Dedifferentiated amniotic fluid mesenchymal stem cell (primary cell): Measurements from ENCODE around the gene RPL35A.
A peak's percentile ranks its signal among the peaks of the same experiment; 100 is the strongest.
"Not testable (repeated sequence)": the region's sequence is repeated elsewhere in the genome, so short reads cannot be mapped to it uniquely, and the experiment has no call there.

Experiments used
- DNase-seq: peaks from one replicate; pipeline ENCODE4 v3.0.0-alpha.2; 2016; ENCODE audit errors: extremely low spot score

The RPL35A gene

DNA sequence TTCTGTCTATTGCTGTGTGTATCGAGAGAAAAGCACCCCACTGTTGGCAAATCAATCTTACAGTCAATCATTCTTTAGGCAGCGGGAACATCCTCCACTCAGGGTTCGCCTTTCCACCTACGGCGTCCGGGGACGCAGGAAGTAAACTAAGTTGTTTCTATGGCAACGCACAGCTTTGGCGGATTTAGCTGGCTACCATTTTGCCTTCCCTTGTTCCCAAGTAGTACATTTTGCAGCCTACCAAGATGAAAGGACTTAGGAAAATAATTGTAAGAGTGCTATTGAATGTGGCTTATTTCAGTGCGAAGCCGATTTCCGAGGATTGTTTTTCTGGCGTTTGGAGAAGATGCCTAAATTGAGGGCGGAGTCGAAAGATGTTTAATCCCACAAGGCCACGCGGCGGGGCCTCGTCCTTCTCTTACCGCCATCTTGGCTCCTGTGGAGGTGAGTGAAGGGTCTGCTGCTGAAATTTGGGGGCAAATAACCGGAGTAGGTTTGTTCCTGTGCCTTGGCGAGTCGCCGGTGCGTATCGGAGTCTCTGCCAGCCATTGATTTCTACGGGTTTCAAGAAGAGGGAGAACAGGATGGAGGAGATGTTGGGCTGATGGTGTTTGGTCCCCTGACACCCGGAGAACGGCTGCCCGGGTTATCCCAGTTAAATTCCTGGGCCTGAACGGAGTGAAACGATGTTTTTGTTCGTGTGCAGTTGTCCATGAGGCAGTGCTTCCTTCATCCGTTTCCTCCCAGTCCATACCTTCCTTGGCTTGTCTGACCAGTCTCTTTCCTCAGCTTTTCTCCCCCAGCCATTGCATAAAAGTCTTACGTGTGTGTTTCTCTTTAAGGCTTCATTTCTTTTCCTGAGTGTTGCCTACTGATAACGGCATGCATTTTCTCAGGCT, at the start of gene RPL35A:
Gene RPL35A, plus strand, starts transcription at position 413 of the 899 bp plus-strand sequence. CDS start 778 bp downstream, outside the sequence.
- DNase-seq: peak; percentile 96

DNA sequence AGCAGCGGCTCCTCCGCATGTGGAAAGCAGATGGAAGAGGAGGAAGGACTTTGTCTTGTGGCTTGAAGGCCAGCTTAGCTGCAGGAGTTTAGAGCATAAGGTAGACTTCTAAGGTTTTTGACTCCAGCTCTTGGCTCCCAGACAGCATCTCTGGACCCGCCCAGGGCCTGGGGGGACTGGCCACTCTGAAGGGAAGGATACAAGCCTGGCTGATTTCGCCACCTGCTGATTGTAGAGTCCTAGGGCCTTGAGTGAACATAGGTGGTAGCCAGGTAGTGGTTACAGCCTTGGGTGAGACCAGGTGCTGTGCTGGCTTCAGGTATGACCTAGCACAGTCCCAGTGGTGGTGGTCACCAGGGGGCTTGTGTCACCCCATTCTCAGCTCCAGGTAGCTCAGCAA, 48.4 kb upstream of the RPL35A start:
- no peak for DNase-seq

DNA sequence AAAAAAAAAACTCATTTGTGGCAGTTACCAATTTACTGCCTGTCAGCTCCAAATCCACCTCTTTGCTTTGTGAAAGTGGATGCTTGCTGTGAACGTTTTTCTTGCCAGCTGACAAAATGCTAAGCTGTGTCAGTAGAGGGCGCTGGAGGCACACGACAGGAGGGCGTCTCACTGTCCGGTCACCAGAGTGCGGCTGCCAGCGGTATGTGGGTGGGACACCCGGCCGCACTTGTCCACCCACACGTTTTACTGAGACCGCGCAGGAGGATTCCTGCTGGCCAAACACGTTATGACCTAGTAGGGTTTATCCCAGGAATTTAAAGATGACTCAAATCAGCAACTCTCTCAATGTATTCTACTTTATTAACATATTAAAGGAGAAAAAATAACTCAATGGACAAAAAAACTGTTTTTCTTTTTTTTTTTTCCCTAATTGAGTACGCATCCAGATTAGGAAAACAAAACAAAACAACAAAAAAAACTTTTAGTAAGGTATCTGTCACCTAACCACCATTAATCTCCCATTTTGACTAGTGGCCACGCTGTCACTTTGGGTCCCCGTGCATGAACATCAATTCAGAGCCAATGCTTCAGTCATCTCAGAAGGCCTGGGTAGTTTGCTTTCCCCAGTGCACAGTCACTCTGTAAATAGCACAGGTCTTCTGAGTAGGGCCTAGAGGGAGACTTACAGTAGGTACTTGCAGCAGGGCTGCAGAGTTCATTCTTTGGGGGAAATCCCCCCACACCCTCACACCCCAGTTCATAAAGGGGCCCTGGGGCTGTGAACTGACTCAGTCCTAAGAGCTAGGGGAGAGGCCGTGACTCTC, 43.8 kb upstream of the RPL35A start:
- peak; percentile 94 for DNase-seq

GRCh38 chr3:197906850-197907187, 43.2 kb upstream of the RPL35A start:
- DNase-seq: no peak

DNA sequence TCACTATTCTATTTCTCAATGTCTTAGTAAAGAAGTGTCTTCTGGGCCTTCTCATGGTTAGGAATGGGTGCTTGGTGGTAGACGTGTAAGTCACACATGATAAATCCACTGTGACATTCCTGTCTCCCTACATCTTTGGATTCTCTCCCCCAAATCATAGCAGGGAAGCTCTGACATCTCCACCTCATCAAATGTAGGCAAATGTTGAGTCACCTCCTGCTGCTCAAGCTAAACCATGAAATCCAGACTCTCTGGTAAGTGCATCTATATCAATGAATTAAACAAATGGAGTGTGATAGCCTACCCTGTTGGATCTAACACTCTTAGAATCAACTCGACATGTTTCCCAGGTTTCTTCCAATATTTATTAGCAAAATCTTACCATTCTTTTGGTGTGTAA, 42.8 kb upstream of the RPL35A start:
- no peak for DNase-seq

DNA sequence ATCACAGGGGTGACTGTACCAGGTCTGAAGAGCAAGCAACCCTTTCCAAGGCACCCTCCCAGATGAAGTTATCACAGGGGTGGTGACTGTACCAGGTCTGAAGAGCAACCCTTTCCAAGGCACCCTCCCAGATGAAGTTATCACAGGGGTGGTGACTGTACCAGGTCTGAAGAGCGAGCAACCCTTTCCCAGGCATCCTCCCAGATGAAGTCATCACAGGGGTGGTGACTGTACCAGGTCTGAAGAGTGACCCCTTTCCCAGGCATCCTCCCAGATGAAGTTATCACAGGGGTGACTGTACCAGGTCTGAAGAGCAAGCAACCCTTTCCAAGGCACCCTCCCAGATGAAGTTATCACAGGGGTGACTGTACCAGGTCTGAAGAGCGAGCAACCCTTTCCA, 41.4 kb upstream of the RPL35A start:
- not testable (repeated sequence) for DNase-seq

DNA sequence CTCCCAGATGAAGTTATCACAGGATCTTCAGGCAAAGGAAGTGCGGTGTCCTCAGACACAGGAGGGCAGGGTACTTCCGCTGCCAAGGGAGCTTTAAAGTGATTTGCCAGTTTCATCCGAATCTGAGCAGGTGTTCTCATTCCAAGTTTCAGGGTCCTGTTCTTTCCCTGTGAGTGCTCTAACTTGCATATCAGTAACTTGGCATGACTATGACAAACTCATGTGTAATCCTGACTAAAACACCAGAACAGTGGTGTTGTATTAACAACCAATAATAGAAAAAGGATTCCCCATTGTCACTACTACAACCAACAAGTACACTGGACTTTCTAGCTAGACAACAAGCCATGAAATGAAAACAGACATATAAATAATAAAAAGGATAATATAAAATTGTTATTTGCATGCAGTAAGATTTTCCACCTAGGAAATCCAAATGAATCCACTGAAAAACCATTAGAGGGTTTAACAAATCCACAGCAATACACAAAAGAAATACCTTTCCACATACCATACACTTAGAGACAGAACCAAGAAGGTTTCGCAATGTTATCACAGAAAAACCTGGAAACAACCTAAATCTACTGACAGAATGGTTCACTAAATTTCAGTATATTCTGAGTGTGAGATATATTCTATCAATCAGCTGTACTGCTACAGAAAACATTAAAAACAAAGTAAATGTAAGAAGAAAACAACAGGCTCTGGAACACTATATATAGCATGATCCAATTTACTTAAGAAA, 40.9 kb upstream of the RPL35A start:
- DNase-seq: no peak

DNA sequence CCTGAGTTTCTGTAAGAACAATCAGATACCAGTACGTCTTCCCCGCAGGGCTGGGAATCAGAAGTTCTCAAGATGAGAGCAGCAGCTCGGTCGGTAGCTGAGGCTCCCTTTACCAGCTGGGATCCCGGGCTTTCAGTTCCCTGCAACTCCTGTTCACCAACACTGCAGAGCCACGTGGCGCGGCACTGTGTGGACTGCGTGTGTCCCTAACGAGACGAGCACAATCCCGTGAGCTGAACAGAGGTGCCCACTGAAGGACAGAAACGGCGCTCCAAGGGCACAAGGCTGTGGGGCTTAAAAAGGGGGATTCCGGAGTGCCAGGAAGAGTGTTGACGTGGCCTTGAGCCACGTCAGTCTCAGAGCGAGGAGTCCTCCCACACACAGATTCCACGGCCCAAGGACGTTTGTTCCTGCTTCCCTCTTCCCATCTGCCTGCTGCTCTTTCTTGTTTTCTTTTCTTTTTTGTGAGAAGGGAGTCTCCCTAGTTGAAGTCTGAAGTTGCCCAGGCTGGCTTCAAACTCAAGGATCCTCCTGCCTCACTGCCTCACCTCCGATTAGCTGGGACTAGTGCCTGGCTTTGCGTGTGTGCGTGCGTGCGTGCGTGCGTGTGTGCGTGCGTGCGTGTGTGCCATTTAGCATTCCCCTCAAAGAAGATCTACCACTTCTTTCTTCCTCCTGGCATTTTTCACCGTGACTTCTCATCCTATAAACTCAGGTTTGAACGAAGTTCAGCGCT, 37.1 kb upstream of the RPL35A start:
- peak; percentile 46 for DNase-seq

GRCh38 chr3:197913641-197914380, 36.2 kb upstream of the RPL35A start:
- DNase-seq: no peak

GRCh38 chr3:197921429-197922275, 28.3 kb upstream of the RPL35A start:
- not testable (repeated sequence) for DNase-seq

DNA sequence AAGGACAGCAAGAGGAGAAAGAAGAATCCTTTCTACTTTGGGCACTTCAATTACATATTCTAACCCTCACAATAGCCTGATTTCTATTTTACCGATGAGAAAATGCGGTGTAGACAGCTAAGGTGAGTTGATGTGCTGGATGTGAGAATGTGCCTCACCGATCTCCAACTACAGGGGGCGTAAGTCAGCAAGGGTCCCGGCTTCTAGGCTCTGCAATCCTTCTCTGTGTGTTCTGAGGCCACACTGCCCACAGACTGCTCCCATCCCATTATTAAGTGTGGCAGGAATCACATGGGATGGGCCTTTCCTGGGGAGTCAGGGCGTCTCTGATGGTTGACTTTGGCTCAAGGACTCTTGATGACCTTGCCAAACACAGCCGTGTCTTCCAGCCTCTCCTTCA, 23.6 kb upstream of the RPL35A start:
- no peak for DNase-seq

- not testable (repeated sequence) for DNase-seq
Observed at GRCh38 chr3:197927578-197927977, 22.4 kb upstream of the RPL35A start.

- no peak for DNase-seq
Observed at GRCh38 chr3:197936819-197937384, 13.1 kb upstream of the RPL35A start.

DNA sequence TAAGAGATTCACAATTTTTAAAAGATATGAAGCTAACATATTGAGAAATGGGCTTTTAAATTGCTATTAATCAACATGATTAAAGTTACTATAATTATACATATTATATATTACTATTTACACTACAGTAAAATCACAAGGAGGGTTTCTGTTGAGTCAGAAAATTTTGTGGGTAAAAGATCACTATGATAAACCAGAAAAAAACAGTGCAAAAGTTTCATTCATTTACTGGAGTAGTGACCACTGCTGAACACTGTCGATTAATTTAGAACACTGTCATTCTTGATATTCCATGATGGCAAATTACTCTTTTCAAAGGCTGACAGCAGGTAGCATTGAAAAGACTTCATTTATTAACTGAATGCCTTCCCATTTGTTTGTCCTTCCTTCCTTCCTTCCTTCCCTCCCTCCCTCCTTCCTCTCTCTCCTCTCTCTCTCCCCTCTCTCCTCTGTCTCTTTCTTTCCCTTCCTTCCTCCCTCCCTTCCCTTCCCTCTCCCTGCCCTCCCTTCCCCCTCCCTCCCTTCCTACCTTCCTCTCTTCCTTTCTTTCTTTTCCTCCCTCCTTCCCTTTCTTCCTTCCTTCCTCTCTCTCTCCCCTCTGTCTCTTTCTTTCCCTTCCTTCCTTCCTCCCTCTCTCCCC, 9.1 kb upstream of the RPL35A start:
- no peak for DNase-seq

GRCh38 chr3:197942956-197943556, 6.9 kb upstream of the RPL35A start:
- peak; percentile 47 for DNase-seq

DNA sequence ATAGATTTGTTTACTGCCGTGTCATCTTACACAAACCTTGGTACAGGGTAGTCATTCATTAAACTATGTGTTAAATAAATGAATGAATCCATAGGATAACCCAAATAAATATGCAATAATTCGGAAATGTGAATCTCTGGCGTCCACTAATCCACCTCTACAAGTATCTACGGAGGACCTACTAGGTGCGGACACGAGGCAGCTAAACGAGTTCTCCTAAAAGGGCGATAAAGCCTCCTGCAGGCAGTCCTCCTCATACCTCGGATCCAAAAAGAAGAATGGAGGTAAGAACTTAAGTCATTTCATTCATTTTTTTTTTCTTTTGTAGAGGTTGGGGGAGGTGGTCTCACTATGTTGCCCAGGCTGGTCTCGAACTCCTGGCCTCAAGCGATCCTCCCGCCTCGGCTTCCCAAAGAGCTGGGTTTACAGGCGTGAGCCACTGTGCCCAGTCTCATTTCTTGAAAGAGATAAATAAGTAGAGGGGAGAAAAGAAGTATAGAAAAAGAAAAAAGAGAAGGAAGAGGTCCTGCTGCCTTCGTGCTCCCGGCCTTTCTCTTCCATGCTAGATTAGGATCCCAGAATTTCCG, 706 bp upstream of the RPL35A start:
- DNase-seq: no peak

DNA sequence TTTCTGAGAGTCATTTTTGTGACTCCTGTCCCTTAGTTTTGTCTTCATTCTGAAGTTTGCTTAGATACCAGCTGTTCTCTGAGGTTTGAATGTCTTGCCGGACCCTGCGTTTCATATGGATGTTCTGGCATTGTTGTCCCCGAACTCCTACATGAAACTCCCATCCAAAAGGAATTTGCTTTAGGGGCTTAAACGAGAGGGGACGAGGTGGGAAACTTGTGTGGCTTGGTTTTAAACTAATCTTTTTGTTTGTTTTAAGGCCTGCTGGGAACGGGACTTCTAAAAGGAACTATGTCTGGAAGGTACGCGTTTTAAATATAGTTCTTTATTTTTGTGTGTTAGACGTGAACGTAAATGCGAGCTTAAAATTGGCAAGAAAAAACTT, 679 bp downstream of the RPL35A start:
- peak; percentile 20 for DNase-seq

- DNase-seq: no peak
Observed at GRCh38 chr3:197951392-197951990, 1.5 kb downstream of the RPL35A start.
